HCT116 (cell line): Measurements from ENCODE around the gene NDUFS6.

Source experiments
- CBX3 ChIP-seq: IDR thresholded peaks from 2 replicates; pipeline ENCODE4 v1.6.1; 2012; ENCODE audit warnings: low read depth
- POLR2A ChIP-seq: IDR thresholded peaks from 2 replicates; pipeline ENCODE4 v1.7.0; 2011; ENCODE audit warnings: borderline replicate concordance; ENCODE audit not compliant: insufficient read depth, insufficient read length; ENCODE audit errors: extremely low read depth
- RAD21 ChIP-seq: IDR thresholded peaks from 2 replicates; pipeline ENCODE4 v1.6.1; 2012; ENCODE audit warnings: low read depth, mild to moderate bottlenecking
- SP1 ChIP-seq: IDR thresholded peaks from 2 replicates; pipeline ENCODE4 v1.6.1; 2012; ENCODE audit warnings: low read depth
- YY1 ChIP-seq: IDR thresholded peaks from 2 replicates; pipeline ENCODE4 v1.6.1; 2011; ENCODE audit warnings: low read length, low read depth, moderate library complexity, mild to moderate bottlenecking; ENCODE audit not compliant: insufficient replicate concordance; ENCODE audit errors: extremely low read depth
- ZNF274 ChIP-seq: fragments of 200-500 bp; sonication (Bioruptor generic); IDR thresholded peaks from 2 replicates; pipeline ENCODE4 v1.6.1; 2014; ENCODE audit warnings: mild to moderate bottlenecking, low read depth, low read length, inconsistent platforms
- TF ChIP-seq, protein P1 (sequence below), 3 experiments: fragments of 200-600 bp in 1 of 3; sonication (generic) in 1 of 3; IDR thresholded peaks in 2 of 3; conservative IDR thresholded peaks in 1 of 3; 2 replicates each; pipeline ENCODE4 v1.5.1; 2012 to 2017; ENCODE audit warnings: low read depth in 2 of 3, low read length in 2 of 3, antibody characterized with exemption in 1 of 3, borderline replicate concordance in 1 of 3, control low read depth in 1 of 3, mild to moderate bottlenecking in 1 of 3, mixed read lengths in 1 of 3, mixed run types in 1 of 3, moderate library complexity in 1 of 3; ENCODE audit not compliant: insufficient read depth in 1 of 3
- TF ChIP-seq, protein P2 (sequence below): IDR thresholded peaks from 2 replicates; pipeline ENCODE4 v1.6.1; 2012
- TF ChIP-seq, protein P3 (sequence below): IDR thresholded peaks from 2 replicates; pipeline ENCODE4 v1.6.1; 2012; ENCODE audit warnings: low read depth

DNA sequence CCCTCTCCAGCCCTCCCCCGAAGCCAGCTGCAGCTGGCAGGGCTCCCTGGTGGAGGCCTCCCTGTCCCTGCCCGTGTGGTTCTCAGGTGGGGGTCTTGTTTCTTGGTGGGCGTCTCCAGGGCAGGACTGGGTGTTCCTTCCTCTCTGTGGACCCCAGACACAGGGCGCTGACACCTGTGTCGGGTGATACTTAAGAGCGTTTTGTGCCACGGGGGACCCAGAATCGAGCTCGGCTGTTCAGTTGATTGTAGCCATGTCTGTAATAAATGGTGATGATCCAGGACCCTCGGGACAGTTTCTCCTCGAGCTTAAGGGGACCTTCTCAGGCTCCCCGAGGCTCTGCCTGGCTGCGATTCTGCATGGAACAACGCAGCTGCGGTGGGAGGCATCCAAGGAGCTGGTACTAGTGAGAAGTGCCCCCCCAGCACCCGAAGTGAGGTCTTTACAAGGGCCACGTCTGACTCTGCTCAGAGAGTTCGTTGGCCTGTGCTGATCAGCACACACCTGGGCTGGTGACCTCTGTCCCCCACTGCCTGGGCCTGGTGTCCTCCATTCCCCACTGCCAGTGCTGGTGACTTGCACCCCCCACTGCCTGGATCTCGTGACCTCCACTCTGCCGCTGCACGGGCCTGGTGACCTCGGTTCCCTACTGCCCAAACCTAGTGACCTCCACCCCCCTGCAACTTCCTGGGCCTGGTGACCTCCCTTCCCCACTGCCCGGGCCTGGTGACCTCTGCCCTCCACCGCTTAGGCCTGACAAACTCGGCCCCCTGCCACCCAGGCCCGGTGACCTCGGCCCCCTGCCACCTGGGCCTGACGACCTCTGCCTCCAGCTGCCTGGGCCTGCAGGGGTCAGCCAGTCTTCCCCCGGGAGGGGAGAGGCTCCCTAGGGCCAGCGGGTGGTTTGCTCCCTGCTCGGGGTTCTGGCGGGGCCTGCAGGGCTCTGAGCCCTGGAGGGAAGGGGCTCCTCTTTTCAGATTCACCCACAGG is 36.0 kb downstream of the NDUFS6 start:
- no peak for TF ChIP-seq RAD21
- TF ChIP-seq, protein P1, sequence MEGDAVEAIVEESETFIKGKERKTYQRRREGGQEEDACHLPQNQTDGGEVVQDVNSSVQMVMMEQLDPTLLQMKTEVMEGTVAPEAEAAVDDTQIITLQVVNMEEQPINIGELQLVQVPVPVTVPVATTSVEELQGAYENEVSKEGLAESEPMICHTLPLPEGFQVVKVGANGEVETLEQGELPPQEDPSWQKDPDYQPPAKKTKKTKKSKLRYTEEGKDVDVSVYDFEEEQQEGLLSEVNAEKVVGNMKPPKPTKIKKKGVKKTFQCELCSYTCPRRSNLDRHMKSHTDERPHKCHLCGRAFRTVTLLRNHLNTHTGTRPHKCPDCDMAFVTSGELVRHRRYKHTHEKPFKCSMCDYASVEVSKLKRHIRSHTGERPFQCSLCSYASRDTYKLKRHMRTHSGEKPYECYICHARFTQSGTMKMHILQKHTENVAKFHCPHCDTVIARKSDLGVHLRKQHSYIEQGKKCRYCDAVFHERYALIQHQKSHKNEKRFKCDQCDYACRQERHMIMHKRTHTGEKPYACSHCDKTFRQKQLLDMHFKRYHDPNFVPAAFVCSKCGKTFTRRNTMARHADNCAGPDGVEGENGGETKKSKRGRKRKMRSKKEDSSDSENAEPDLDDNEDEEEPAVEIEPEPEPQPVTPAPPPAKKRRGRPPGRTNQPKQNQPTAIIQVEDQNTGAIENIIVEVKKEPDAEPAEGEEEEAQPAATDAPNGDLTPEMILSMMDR (IDR thresholded peaks at IDR 0.05 in 2 of 3, conservative IDR thresholded peaks at IDR 0.05 in 1 of 3; ENCODE audit: borderline replicate concordance in 1 of 3, insufficient read depth in 1 of 3, low read depth in 2 of 3, low read length in 2 of 3): no peak
- no peak for TF ChIP-seq ZNF274
- TF ChIP-seq, protein P2, sequence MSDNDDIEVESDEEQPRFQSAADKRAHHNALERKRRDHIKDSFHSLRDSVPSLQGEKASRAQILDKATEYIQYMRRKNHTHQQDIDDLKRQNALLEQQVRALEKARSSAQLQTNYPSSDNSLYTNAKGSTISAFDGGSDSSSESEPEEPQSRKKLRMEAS: no peak
- TF ChIP-seq POLR2A: no peak
- no peak for TF ChIP-seq SP1
- TF ChIP-seq CBX3: no peak
- no peak for TF ChIP-seq YY1
- TF ChIP-seq, protein P3, sequence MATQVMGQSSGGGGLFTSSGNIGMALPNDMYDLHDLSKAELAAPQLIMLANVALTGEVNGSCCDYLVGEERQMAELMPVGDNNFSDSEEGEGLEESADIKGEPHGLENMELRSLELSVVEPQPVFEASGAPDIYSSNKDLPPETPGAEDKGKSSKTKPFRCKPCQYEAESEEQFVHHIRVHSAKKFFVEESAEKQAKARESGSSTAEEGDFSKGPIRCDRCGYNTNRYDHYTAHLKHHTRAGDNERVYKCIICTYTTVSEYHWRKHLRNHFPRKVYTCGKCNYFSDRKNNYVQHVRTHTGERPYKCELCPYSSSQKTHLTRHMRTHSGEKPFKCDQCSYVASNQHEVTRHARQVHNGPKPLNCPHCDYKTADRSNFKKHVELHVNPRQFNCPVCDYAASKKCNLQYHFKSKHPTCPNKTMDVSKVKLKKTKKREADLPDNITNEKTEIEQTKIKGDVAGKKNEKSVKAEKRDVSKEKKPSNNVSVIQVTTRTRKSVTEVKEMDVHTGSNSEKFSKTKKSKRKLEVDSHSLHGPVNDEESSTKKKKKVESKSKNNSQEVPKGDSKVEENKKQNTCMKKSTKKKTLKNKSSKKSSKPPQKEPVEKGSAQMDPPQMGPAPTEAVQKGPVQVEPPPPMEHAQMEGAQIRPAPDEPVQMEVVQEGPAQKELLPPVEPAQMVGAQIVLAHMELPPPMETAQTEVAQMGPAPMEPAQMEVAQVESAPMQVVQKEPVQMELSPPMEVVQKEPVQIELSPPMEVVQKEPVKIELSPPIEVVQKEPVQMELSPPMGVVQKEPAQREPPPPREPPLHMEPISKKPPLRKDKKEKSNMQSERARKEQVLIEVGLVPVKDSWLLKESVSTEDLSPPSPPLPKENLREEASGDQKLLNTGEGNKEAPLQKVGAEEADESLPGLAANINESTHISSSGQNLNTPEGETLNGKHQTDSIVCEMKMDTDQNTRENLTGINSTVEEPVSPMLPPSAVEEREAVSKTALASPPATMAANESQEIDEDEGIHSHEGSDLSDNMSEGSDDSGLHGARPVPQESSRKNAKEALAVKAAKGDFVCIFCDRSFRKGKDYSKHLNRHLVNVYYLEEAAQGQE: no peak
